Measurements from ENCODE around the gene TEX14.

DNA sequence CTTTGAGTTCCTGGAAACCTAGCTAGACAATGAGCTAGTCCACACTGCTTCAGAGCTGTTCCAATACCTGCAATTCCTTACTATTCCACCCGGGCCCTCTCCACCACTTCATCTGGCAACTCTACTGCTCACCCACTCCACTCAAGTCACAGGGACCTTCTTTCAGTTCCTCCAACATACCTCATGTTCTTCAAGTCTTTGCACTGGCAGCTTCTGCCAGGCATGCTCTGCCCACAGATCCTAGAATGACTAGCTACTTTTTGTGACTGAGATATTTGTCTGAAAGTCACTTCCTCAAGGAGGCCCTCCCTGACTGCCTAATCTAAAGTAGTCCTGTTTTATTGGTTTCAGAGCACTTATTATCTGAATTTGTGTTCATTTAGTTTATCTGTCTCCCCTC is 86.4 kb downstream of the TEX14 start:
- TF ChIP-seq, protein P1, sequence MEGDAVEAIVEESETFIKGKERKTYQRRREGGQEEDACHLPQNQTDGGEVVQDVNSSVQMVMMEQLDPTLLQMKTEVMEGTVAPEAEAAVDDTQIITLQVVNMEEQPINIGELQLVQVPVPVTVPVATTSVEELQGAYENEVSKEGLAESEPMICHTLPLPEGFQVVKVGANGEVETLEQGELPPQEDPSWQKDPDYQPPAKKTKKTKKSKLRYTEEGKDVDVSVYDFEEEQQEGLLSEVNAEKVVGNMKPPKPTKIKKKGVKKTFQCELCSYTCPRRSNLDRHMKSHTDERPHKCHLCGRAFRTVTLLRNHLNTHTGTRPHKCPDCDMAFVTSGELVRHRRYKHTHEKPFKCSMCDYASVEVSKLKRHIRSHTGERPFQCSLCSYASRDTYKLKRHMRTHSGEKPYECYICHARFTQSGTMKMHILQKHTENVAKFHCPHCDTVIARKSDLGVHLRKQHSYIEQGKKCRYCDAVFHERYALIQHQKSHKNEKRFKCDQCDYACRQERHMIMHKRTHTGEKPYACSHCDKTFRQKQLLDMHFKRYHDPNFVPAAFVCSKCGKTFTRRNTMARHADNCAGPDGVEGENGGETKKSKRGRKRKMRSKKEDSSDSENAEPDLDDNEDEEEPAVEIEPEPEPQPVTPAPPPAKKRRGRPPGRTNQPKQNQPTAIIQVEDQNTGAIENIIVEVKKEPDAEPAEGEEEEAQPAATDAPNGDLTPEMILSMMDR (IDR thresholded peaks at IDR 0.05) = no peak
- TF ChIP-seq POLR2AphosphoS5 (IDR thresholded peaks at IDR 0.05) = no peak
- TF ChIP-seq EP300 (IDR thresholded peaks at IDR 0.05) = no peak
- TF ChIP-seq POLR2A (IDR thresholded peaks at IDR 0.05) = no peak
